CD4-positive, alpha-beta T cell treated with Interferon alpha-2 for 1 hour (primary cell): ENCODE measurements around the gene UNC5B.
"Not testable (repeated sequence)": the region's sequence is repeated elsewhere in the genome, so short reads cannot be mapped to it uniquely, and the experiment has no call there.

Source experiments
- DNase-seq, 2 donors: peaks; one replicate each; pipeline ENCODE4 v3.0.0-alpha.2; 2020 to 2022

UNC5B gene

DNA sequence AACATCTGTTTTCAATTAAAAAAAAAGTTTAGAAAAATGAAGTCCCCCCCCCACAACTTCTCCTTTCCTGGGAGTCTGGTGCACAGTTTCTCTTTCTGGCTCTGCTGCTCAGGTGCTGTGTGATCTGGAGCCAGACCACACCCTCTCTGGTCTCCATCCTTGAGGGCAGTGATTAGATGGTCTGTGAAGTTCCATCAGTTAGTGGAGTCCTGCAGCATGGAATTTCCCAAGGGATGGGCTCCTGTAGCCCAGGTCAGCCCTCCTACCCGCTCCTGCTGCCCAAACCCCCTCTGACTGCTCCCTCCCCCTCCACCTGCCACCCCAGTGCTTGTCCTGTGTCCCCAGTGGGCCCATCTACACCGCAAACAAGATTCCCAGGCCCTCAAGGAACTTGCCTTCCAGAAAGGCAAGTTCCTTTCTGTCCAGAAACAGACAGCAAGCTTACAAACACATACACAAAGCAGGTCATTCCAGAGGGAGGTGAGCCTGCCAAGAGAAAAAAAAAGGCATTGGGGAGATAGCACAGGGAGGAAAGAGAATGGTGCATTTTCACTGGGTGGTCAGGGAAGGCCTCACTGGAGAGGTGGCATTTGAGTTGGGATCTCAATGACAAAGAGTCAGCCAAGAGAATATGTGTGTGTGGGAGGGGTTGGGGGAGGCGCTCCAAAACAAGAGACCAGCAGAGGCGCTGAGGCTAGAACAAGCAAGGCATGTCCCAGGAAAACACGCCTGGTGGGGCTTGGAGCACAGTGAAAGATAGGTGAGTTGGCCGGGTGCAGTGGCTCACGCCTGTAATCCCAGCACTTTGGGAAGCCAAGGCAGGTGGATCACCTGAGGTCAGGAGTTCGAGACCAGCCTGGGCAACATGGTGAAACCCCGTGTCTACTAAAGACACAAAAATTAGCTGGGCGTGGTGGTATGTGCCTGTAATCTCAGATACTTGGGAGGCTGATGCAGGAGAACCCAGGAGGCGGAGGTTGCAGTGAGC is 57.2 kb downstream of the UNC5B start:
- no peak for DNase-seq

DNA sequence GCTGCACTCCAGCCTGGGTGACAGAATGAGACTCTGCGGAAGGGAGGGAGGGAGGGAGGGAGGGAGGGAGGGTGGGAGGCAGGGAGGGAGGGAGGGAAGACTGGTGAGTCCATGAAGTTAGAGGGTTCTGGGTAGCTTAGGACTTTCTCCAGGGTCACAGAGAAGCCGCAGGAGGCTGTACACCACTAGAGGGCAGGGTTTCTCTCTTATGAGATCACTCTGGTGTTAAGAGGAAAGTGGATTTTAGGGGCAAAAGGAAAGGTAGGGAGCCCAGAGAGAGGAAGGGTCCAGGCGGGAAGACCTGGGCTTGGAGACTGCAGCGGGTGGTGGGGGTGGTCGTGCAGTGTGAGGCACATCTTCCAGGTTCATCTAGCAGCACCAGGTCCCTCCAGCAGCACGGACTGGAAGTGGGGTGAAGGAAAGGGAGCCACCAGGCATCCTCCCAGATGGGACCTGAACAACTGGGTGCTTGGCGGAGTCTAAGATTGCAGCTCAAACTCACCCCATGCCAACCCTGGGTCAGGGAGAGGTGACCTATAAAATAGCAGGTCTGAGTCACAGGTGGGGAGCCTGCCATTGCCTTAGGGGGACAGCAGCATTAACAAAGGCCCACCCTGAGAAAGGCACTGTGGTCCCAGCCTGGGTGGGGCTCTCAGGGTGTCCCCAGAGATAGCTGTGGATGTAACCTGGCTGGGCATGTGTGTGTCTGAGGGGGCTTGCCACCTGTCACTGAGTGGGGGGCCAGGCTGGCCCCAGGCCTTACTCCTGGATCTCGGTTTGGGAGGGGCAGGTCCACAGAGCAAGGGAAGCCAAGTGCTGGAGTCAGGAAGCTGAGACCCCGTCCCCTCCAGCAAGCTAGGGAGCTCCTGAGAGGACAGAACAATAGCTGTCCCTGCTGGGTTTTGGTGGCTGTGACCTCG is 58.2 kb downstream of the UNC5B start:
- peak in 1 of 2 donors; percentile 24 for DNase-seq

DNA sequence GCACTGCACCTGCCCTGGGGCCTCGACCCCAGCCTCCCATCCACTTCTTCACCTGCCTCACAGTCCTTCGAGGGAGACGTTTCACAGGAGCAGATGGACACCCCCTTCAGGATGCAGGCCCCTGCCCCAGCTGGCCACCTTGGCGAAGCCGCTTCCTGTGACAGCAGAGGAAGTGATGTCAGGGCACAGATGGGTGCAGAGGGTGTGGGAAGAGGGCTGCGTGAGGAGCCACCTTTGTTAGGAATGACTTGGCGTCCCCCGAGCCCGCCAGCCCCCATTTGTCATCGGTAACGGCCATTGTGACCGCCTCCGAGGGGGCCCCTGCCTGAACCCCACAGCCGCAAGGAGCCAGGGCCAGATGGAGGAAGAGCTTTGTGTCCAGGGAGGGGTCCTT is 59.3 kb downstream of the UNC5B start:
- no peak for DNase-seq

DNA sequence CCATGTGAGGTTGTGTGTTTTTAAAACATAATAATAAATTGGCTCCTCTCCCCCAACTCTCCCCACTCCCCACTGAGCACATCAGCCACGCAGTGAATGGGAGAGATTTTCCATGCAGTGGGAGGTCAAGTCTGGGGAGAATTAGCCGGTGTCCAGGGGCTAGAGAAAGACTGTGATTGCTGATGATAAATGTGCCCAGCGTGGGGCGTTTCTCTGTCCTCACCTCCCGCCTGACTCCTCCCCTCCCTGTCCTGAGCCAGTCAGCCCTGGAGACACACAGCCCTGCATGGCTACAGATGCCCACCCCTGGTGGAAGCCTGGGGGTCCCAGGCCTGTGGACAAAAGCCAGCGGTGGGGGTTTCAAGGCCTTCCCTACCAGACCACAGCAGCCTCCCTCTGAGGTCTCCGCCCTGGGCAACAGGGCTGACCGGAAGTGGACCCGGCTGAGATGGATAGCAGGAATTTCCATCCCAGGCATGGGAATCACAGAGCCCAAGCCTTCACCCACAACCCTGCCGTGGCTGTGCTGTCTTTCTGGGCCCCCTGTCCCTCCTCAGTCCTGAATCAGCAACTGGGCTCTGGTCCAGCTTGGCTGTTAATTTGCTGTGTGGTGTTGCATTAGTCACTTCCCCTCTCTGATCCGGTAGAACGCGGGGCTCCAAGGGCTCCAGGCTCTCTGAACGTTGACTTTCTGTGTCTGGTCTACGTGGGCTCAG is 59.8 kb downstream of the UNC5B start:
- DNase-seq, result no peak

DNA sequence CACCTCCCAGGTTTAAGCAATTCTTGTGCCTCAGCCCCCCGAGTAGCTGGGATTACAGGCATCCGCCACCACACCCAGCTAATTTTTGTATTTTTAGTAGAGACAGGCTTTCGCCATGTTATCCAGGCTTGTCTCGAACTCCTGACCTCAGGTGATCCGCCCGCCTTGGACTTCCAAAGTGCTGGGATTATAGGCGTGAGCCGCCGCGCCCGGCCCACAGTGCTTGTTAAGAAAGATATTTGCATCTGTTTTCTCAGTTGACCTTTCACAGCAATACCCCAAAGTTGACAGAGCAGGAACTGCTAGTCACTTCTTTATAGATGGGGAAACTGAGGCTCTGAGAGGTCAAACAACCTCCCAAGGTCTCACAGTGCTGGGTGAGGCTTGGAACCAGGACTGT is 60.6 kb downstream of the UNC5B start:
- DNase-seq, result not testable (repeated sequence)

DNA sequence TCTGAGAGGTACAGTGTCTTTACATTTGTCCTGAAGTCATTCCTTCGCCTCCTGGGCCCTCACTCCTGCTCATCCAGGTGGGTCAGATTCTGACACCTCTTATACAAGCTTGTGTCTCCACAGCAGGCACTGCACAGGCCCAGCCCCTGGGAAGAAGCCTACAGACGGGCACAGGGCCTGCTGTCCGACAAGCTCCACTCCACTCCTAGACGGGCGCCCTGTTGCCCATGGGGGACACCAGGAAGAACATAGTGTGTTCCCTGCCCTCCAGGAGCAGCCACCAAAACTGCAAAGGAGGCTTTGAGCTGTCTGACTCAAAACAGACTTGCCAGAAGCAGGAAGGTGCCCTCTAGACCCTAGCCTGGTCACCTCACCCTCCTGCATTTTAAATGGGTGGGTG is 61.1 kb downstream of the UNC5B start:
- no peak for DNase-seq

DNA sequence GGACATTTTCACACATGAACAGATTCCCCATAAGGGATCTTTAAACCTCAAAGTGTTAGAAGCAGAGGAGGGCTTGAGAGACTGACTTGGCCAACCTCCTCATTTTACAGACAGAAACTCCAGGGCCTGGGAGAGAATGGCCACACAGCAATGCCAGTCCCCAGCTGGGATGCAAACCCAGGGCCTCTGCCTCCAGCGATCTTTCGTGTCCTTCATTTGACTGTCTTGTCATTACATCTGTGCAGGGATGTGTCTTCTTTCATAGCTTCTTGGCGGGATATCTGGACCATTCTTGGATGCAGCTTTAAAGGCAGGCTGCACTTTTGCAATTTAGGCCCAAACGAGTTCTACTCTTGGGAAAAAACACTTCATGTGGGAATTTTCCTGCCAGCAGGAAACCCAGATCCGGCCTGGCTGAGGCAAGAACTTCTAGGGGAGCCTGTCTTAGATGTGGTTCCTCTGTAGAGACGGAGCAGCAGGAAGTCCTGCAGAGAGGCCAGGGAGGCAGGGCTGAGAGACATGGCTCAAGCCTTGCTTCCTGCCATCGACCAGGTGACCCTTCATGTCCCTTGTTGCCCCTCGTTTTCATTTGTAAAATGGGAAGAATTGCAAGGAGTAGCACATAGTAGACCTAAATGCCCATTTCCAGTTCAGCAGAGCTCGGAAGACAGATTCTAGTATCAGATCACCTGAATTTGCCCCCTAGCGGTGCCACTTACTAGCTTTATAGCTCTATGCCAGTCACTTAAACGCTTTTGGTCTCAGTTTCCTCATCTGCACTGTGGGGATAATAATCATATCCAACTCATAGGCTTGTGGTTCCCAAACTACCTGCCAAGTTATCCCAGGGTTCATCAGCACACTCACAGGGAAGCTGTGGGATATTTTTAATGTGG is 62.8 kb downstream of the UNC5B start:
- DNase-seq, result no peak

DNA sequence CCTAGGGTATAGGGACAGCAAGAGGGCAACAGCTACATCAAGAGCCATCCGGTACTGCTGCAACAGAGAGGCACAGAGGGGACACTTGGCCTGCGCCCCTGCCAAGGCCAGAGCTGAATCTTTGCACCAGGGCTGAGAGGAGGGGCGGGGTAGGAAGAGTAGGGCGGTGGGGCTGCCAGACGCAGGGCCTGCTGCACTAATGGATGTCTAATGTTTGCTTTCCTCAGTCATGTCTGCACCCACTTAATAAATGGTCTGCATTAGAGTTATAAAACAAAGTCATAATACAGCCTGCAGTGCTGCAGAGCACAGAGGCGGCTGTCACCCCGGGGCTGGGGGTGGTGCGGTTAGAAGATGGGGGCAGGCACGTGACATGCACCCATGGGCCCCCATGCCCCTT is 64.5 kb downstream of the UNC5B start:
- no peak for DNase-seq

DNA sequence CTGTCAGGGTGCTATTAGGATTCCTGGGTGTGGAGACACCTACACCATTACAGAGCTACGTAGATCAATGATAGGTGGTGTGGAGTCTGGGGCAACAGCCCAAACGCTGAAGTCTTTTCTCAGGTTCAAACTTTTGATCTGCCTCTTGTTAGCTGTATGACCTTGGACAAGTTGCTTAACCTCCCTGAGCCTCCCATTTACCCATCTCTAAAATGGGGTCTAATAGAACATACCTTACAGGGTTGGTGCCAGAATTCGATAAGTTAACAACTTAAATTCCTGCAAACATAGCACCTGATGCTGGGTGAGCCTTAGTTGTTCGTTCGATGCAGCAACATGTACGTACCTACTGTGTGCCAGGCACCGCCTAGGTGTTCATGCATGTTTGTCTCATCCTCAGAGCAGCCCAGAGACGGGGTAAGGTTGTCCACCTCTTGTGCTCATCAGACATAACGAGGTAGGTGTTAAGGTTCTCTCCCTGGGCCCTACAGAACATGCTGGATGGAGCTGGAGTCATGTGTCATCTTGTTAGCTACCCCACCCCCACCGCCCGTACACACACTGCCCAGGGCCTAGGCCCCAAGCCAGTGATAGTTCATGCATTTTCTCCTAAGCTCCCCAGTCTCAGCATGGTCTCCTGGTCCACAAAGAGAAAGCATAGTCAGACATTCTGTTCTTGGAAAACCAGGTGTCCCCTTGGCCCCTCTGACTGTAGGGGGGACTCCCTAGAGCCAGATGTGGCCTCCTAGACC is 65.7 kb downstream of the UNC5B start:
- no peak for DNase-seq

DNA sequence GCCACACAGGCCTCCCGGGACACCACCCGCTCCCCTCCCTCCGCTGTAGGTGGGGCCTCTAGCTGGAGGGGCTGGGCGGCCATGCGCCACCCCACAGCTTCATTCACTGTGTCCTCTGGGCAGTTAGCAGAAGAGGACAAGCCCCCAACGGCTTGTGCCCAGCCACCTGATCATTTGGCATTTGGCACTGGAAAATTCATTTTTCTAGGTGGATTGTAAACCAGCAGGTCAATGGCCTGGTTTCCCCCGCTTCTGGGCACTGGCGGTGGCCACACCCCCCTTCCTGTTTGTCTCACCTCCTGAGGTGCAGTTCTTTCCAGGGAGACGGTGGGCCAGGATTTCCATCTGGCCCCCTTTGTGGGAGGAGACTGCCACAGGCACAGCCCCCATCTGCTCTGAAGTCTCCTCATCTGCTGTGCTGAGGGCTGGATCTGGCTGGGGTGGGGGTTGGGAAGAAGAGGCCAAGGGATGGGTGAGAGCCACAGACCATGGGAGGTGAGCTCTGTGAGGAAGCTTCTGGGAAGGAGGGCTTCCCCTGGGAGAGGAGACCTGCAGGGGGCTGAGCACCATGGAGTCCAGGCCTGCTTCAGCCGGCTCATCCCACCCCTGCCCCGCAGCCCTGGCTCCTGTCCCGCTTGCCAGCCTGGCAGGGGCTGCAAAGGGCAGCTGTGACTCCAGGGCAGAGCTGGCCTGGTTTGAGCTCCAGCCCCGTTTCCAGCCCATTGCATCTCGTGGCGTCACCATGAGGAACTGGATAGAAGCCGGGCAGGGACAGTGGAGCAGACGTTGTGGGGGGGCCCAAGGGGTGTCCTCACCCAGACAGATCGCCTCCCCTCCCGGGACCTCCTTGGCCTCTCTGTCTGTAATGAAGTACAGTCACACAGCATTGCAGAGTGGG is 66.6 kb downstream of the UNC5B start:
- DNase-seq, result no peak

DNA sequence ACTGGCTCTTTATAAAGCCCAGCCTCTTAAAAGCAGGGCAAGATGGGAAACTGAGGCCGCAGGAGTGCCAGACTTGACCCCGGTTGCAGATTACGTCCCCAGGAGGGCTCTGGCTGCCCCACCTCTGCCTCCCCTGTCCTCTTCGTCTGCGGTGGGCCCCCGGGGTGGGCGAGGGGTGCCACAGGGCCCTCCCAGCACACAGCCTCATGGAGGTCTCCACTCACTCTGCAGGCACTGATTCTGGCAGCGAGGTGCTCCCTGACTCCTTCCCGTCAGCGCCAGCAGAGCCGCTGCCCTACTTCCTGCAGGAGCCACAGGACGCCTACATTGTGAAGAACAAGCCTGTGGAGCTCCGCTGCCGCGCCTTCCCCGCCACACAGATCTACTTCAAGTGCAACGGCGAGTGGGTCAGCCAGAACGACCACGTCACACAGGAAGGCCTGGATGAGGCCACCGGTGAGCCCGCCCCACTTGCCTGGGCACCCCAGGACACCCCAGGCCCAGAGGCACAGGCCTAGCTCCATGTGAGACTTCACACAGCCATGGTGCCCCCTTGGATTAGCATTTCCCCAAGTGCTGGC is 67.3 kb downstream of the UNC5B start:
- DNase-seq, result no peak

DNA sequence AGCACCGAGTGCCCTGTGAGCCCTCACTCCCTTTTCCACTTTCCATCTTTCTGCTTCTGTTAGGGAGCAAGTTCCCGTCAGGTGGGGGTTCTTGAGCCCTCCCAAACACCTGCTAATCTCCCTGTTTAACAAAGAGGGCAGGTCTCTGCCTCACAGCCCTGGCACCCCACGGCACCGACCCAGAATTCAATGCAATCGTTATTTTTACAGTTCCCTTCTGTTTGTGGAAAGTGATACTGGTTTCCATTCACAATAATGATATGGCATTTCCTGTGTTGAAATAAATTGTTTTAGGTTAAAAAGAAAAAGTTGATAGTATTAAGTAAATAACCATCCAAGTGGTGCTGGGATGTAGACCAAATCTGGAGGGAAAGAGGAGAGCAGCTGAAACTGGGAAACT is 67.8 kb downstream of the UNC5B start:
- no peak for DNase-seq

DNA sequence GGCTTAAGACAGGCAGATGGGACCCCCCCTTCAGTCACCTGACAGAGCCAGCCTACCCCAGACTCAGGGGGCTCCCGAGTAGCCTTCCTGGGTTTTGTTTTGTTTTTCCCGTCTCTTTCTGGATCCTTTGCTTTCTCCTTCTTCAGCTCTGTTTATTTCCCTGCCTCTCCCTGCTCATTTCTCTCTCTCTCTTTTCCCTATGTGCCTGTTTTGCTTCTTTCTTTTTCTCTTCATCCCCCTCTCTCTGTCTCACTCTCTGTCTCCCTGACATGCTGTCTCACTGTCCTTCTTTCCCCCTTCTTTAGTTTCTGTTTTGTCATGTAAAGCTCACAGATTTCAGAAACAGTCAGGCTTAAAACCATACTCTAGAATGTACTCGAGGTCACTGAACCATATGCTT is 68.5 kb downstream of the UNC5B start:
- no peak for DNase-seq

DNA sequence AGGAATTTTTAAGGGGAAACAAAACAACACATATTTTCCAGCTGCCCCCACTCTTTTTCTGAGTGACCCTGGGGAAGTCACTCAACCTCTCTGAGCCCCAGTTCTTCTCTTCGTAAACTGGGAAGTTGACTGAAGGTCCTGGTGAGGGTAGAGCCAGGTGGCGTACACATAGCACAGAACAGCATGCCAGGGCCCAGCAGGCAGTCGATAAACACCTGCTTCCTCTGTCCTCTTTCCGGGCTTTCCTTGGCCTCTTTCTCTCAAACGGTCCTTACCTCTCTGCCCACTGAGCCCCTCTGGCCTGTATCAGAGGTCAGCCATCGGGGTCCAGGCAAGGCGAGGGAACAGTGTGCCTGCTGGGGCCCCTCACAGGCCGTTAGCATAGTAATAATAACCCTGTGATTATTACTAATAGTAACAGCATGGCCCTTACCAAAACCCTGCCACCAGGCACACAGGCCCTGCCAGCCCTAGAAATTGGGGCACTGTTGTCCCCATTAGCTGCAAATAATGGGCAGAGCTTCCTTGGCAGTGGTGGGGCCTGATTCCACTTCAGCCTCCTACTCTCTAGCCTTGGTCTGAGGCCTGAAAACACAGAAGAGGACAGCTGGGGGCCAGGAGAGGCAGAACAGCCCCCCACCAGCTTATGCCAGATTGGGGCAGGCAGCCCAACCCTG is 69.4 kb downstream of the UNC5B start:
- DNase-seq, result no peak

DNA sequence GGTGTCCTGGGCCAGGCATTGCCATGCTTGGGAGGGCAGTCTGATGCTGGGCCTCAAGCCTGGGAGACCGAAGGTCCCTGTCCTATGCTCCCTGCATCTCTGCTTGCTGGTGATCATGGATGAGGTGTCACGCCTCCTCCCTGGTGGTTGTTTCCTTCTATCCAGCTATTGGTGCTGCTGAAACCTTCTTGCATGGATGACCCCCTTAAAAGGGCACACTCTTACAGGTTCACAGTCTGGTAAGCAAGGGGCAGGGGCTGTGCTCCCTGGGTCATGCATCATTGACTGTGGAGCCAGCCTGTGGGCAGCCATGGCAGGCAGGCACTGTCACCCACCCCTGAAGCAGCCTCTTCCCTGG is 69.9 kb downstream of the UNC5B start:
- DNase-seq, result no peak

DNA sequence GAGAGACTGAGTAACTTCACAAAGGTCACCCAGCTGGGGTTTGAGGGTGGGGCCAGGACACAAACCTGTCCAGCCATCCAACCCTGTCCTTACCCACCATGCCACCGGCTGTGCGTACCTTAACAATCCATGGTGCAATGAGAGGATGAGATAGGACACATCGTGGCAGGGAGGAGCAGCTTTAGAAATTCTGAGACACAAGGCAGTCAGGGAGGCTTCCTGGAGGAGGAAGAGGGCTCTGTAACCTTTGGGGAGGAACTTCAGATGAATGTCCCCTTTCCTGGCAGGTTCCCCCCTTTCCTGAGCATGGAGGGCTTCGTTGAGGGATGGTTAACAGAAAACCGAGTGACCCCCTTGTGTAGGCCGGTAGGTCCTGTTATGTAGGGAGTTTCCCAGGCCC is 71.0 kb downstream of the UNC5B start:
- no peak for DNase-seq

DNA sequence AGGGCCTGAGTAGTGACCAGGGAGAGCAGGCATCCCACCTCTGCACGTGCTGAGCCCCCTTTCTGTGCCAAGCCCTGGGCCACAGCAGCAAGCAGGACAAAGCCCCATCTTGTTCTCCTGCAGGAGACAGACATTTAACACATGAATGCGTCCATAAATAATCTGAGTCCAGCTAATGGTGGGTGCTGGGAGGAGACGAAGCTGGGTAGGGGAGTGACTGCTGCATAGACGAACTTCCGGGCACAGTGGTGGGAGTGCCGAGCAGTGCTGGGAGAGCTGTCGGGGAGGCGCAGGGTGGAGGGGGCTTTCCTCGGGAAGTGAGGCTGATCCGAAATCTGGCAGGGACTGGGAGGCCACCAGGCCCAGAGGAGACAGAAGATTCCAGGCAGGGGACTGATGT is 71.5 kb downstream of the UNC5B start:
- DNase-seq, result no peak

DNA sequence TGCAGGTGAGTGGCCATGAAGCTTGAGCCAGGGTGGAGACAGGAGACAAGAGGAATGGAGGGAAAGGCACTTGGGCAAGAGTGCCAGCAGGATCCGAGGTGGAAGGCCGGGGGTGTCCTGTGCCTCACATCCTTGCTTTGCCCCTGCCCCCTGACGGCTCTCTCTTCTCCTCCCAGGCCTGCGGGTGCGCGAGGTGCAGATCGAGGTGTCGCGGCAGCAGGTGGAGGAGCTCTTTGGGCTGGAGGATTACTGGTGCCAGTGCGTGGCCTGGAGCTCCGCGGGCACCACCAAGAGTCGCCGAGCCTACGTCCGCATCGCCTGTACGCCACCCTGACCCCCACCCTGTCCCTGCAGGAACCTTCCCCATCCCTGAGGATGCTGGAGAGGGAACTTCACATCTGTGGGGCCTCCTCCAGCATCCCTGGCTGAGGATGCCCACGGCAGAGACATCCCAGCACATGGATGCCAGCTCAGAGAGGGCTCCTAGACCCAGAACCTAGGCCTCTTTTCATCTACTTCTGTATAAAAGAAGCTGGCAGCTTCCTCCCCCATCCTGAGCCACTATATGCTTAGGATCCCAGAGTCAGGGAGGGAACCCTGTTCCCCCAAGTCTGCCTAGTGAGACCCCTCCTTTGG is 72.3 kb downstream of the UNC5B start:
- DNase-seq, result no peak

DNA sequence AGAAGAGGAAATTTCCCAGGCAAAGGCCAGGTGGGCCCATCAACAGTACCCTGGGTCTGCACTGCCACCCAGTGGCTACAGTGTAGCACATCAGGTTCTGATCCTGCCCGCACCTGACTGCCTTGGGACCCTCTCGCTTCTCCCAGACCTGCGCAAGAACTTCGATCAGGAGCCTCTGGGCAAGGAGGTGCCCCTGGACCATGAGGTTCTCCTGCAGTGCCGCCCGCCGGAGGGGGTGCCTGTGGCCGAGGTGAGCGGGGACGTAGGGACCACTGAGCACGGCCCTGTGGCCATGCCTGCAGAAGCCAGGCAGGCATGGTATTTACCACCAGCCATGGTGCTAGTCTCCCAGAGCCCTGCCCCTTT is 72.8 kb downstream of the UNC5B start:
- peak in 1 of 2 donors; percentile 9 for DNase-seq
